ENCODE data around the gene GDPGP1. TPM values are rescaled to one million over a fixed set of nuclear protein-coding genes. Genes with fewer than 3 reads are reported as not detected.

Gene GDPGP1
- total RNA-seq, 2 experiments from 2014 or later, result 12.9 to 22.3 TPM

DNA sequence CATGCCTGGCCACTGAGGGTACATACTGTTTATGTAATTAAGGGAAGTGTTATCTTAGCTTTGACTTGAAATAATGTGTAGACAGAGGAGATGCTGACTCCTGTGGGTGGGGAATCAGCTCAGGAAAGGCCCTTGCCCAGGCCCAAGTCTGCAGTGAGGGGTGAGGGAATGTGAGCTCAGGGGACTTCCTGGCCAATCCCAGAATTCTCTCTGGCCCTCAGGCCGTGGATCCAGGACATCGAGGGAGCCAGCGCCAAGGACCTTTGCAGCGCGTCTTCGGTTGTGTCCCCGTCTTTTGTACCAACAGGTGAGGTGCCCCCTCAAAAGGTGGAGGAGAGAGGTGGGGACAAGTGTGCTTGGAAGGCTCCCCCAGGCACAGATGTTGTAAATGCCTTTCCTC is 6.7 kb upstream of the GDPGP1 start:
- intact Hi-C loops (cut with micrococcal nuclease; ENCODE audit: unreplicated experiment), result no loop called here
- ChIA-PET POLR2A (no interaction called here), CTCF (ENCODE audit: unreplicated experiment) (interaction anchor here (0.6 kb wide), 1 partner anchor 255 kb away, joined by 3 read pairs; no protein-coding TSS in a partner anchor)
- no TSS peak for BruUV-seq (replicated peaks)
- no peak overlapping the region for H3K4me3 ChIP-seq (ENCODE audit: low read depth, low read length, poor library complexity, severe bottlenecking)
- no peak for TF ChIP-seq EZH2phosphoT487 (IDR thresholded peaks at IDR 0.05; ENCODE audit: borderline replicate concordance, low read depth, low read length)
- TF ChIP-seq, protein P1, sequence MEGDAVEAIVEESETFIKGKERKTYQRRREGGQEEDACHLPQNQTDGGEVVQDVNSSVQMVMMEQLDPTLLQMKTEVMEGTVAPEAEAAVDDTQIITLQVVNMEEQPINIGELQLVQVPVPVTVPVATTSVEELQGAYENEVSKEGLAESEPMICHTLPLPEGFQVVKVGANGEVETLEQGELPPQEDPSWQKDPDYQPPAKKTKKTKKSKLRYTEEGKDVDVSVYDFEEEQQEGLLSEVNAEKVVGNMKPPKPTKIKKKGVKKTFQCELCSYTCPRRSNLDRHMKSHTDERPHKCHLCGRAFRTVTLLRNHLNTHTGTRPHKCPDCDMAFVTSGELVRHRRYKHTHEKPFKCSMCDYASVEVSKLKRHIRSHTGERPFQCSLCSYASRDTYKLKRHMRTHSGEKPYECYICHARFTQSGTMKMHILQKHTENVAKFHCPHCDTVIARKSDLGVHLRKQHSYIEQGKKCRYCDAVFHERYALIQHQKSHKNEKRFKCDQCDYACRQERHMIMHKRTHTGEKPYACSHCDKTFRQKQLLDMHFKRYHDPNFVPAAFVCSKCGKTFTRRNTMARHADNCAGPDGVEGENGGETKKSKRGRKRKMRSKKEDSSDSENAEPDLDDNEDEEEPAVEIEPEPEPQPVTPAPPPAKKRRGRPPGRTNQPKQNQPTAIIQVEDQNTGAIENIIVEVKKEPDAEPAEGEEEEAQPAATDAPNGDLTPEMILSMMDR (conservative IDR thresholded peaks at IDR 0.05; ENCODE audit: low read length), result no peak
- H3K9me3 ChIP-seq (ENCODE audit: low read length), result no peaks in the 10 kb centered on the region
- H3K9me2 ChIP-seq (ENCODE audit: insufficient read depth, low read length), result no peaks in the 10 kb centered on the region
- H3K36me3 ChIP-seq (ENCODE audit: insufficient read depth, low read length), result peaks cover 62% of the 10 kb centered on the region; the same call in 1 of the 2 replicates
- peaks cover 20% of the 10 kb centered on the region for H3K4me1 ChIP-seq (ENCODE audit: insufficient read depth, low read length, poor library complexity, severe bottlenecking)
- H3K4me2 ChIP-seq (ENCODE audit: low read length), result no peak overlapping the region
- no peak overlapping the region for H3K27ac ChIP-seq (ENCODE audit: low read depth, low read length, poor library complexity, severe bottlenecking)
- no peak for DNase-seq (ENCODE audit: low spot score)
- no peaks in the 10 kb centered on the region for H4K20me1 ChIP-seq (ENCODE audit: insufficient read depth, low read length)
- peaks cover 12% of the 10 kb centered on the region; the same call in 1 of the 2 replicates for H3K79me2 ChIP-seq (ENCODE audit: insufficient read depth, low read depth, low read length)
- H2AFZ ChIP-seq (ENCODE audit: low read length), result no peak overlapping the region

DNA sequence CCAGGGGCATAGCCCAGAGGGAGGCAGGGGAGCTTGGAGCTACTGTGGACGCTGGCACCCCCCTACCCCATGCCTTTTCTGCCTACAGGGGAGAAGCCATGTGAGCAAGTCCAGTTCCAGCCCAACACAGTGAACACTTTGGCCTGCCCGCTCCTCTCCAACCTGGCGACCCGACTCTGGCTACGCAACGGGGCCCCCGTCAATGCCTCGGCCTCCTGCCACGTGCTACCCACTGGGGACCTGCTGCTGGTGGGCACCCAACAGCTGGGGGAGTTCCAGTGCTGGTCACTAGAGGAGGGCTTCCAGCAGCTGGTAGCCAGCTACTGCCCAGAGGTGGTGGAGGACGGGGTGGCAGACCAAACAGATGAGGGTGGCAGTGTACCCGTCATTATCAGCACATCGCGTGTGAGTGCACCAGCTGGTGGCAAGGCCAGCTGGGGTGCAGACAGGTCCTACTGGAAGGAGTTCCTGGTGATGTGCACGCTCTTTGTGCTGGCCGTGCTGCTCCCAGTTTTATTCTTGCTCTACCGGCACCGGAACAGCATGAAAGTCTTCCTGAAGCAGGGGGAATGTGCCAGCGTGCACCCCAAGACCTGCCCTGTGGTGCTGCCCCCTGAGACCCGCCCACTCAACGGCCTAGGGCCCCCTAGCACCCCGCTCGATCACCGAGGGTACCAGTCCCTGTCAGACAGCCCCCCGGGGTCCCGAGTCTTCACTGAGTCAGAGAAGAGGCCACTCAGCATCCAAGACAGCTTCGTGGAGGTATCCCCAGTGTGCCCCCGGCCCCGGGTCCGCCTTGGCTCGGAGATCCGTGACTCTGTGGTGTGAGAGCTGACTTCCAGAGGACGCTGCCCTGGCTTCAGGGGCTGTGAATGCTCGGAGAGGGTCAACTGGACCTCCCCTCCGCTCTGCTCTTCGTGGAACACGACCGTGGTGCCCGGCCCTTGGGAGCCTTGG is 5.9 kb upstream of the GDPGP1 start:
- peaks cover 20% of the 10 kb centered on the region; the same call in 1 of the 2 replicates for H3K79me2 ChIP-seq (ENCODE audit: insufficient read depth, low read depth, low read length)
- CTCF ChIA-PET (ENCODE audit: unreplicated experiment), result no interaction called here
- H3K27ac ChIP-seq (ENCODE audit: low read depth, low read length, poor library complexity, severe bottlenecking), result no peak overlapping the region
- intact Hi-C loops (cut with micrococcal nuclease; ENCODE audit: unreplicated experiment), result no loop called here
- H3K9me2 ChIP-seq (ENCODE audit: insufficient read depth, low read length), result no peaks in the 10 kb centered on the region
- H4K20me1 ChIP-seq (ENCODE audit: insufficient read depth, low read length), result no peaks in the 10 kb centered on the region
- peaks cover 62% of the 10 kb centered on the region; the same call in 1 of the 2 replicates for H3K36me3 ChIP-seq (ENCODE audit: insufficient read depth, low read length)
- no peak for TF ChIP-seq EZH2phosphoT487 (IDR thresholded peaks at IDR 0.05; ENCODE audit: borderline replicate concordance, low read depth, low read length)
- TF ChIP-seq, protein P1 (conservative IDR thresholded peaks at IDR 0.05; ENCODE audit: low read length), result no peak
- no peak overlapping the region for H3K4me3 ChIP-seq (ENCODE audit: low read depth, low read length, poor library complexity, severe bottlenecking)
- DNase-seq (ENCODE audit: low spot score), result no peak
- H3K4me2 ChIP-seq (ENCODE audit: low read length), result no peak overlapping the region
- no TSS peak for BruUV-seq (replicated peaks)
- POLR2A ChIA-PET, result no interaction called here
- H3K4me1 ChIP-seq (ENCODE audit: insufficient read depth, low read length, poor library complexity, severe bottlenecking), result peaks cover 23% of the 10 kb centered on the region
- no peak overlapping the region for H2AFZ ChIP-seq (ENCODE audit: low read length)
- no peaks in the 10 kb centered on the region for H3K9me3 ChIP-seq (ENCODE audit: low read length)

DNA sequence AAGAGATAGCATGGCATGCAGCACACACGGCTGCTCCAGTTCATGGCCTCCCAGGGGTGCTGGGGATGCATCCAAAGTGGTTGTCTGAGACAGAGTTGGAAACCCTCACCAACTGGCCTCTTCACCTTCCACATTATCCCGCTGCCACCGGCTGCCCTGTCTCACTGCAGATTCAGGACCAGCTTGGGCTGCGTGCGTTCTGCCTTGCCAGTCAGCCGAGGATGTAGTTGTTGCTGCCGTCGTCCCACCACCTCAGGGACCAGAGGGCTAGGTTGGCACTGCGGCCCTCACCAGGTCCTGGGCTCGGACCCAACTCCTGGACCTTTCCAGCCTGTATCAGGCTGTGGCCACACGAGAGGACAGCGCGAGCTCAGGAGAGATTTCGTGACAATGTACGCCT is 5.0 kb upstream of the GDPGP1 start:
- BruUV-seq (replicated peaks), result no TSS peak
- POLR2A ChIA-PET, result no interaction called here
- H4K20me1 ChIP-seq (ENCODE audit: insufficient read depth, low read length), result no peaks in the 10 kb centered on the region

More for the DNA sequence above, 5.0 kb upstream of the GDPGP1 start:
- Histone ChIP-seq H3K36me3 (ENCODE audit: insufficient read depth, low read length) (peaks cover 58% of the 10 kb centered on the region; the same call in 1 of the 2 replicates), H3K4me1 (ENCODE audit: insufficient read depth, low read length, poor library complexity, severe bottlenecking) (peaks cover 23% of the 10 kb centered on the region), H3K79me2 (ENCODE audit: insufficient read depth, low read depth, low read length) (peaks cover 20% of the 10 kb centered on the region; the same call in 1 of the 2 replicates), H3K9me3 (ENCODE audit: low read length) (no peaks in the 10 kb centered on the region), H3K27ac (ENCODE audit: low read depth, low read length, poor library complexity, severe bottlenecking) (no peak overlapping the region), H3K4me3 (ENCODE audit: low read depth, low read length, poor library complexity, severe bottlenecking) (no peak overlapping the region), H2AFZ (ENCODE audit: low read length) (no peak overlapping the region), H3K9me2 (ENCODE audit: insufficient read depth, low read length) (no peaks in the 10 kb centered on the region), H3K4me2 (ENCODE audit: low read length) (no peak overlapping the region)
- CTCF ChIA-PET (ENCODE audit: unreplicated experiment), result no interaction called here
- TF ChIP-seq EZH2phosphoT487 (IDR thresholded peaks at IDR 0.05; ENCODE audit: borderline replicate concordance, low read depth, low read length), result no peak
- TF ChIP-seq, protein P1 (conservative IDR thresholded peaks at IDR 0.05; ENCODE audit: low read length), result no peak
- no peak for DNase-seq (ENCODE audit: low spot score)
- intact Hi-C loops (cut with micrococcal nuclease; ENCODE audit: unreplicated experiment), result no loop called here
